ENCODE measurements around the gene ULBP3. TPM values are rescaled to one million over a fixed set of nuclear protein-coding genes. Genes with fewer than 3 reads are reported as not detected.

The ULBP3 gene
- total RNA-seq, 1 experiment from 2014 or later, result 18.4 TPM

DNA sequence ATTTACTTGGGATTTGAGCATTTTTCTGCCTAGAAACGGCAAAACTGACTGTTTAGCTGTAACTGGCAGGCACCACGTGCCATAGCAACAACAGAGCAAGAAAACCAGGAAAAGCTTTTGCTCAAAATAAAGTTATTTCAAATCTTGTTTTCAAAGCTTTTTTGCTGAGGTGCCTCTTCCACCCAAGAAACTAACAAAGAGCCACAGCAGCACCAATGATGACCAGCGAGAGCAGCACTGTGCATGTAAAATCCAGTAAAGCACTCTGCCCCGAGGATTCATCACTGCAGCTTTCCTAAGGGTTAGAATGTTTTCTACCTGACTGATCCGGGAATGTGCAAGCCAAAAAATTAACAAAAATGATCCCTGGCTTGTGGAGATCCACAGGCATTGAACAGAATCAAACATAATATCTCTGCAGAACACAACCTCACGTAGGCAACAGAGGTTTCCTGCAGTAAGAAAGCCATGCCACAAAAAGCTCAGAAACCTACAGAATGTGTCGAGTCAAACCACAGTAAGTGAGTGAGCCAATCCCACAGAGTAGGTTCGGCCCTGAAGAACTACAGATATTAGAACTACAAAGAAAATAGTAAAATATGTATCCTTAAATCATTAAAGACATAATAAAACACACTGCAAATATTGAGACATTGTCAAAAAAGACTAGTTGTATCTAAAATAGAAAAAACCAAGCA is 7.4 kb upstream of the ULBP3 start:
- Histone ChIP-seq H3K4me3 (replicated peaks in 1 of 2; ENCODE audit: low read depth in 1 of 2, low read length in 2 of 2) (no peak overlapping the region), H3K27ac (ENCODE audit: low read depth, low read length) (no peak overlapping the region), H3K4me1 (ENCODE audit: control insufficient read depth in 1 of 2, insufficient read depth in 2 of 2, low read length in 2 of 2) (peaks cover 15 to 40% of the 10 kb centered on the region in 2 experiments), H3K79me2 (ENCODE audit: insufficient read depth, low read length) (no peaks in the 10 kb centered on the region), H3K4me2 (ENCODE audit: low read length) (peak overlapping the region; percentile 50), H3K9ac (ENCODE audit: low read length) (0 out of 2 replicates have a peak overlapping the region, but pooled peaks have one; percentile 12), H3K27me3 (ENCODE audit: insufficient read depth, low read length) (no peaks in the 10 kb centered on the region), H2AFZ (ENCODE audit: low read depth, low read length, poor library complexity, severe bottlenecking) (peak overlapping the region; percentile 84), H3K9me3 (ENCODE audit: control insufficient read depth in 1 of 2, insufficient read depth in 1 of 2, low read depth in 1 of 2, low read length in 2 of 2) (no peaks in the 10 kb centered on the region), H3K36me3 (ENCODE audit: control insufficient read depth in 1 of 2, insufficient read depth in 2 of 2, low read length in 2 of 2) (no peaks in the 10 kb centered on the region), H3K9me2 (ENCODE audit: insufficient read depth) (no peaks in the 10 kb centered on the region), H4K20me1 (ENCODE audit: insufficient read depth) (no peaks in the 10 kb centered on the region)
- no TSS peak for BruUV-seq (replicated peaks)
- no peak for TF ChIP-seq ZNF274 (IDR thresholded peaks at IDR 0.05; ENCODE audit: low read depth, low read length)
- TF ChIP-seq, protein P1, sequence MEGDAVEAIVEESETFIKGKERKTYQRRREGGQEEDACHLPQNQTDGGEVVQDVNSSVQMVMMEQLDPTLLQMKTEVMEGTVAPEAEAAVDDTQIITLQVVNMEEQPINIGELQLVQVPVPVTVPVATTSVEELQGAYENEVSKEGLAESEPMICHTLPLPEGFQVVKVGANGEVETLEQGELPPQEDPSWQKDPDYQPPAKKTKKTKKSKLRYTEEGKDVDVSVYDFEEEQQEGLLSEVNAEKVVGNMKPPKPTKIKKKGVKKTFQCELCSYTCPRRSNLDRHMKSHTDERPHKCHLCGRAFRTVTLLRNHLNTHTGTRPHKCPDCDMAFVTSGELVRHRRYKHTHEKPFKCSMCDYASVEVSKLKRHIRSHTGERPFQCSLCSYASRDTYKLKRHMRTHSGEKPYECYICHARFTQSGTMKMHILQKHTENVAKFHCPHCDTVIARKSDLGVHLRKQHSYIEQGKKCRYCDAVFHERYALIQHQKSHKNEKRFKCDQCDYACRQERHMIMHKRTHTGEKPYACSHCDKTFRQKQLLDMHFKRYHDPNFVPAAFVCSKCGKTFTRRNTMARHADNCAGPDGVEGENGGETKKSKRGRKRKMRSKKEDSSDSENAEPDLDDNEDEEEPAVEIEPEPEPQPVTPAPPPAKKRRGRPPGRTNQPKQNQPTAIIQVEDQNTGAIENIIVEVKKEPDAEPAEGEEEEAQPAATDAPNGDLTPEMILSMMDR (IDR thresholded peaks at IDR 0.05 in 2 of 3, conservative IDR thresholded peaks at IDR 0.05 in 1 of 3; ENCODE audit: borderline replicate concordance in 1 of 3, insufficient read depth in 1 of 3, low read depth in 2 of 3, low read length in 2 of 3), result peak in 2 of 3 experiments; percentile 22 to 41; a peak in 3 of 6 replicates
- no peak for TF ChIP-seq EZH2phosphoT487 (IDR thresholded peaks at IDR 0.05; ENCODE audit: borderline replicate concordance)
- TF ChIP-seq CEBPB (IDR thresholded peaks at IDR 0.05; ENCODE audit: low read depth), result no peak
- no peak for TF ChIP-seq JUND (IDR thresholded peaks at IDR 0.05)
- ChIA-PET RAD21 (ENCODE audit: low non-redundant PET in 1 of 2, low total read pairs in 2 of 2, uncharacterized antibody in 2 of 2, unreplicated experiment in 2 of 2) (interaction anchor here in 1 of 2 experiments (0.5 kb wide), 1 partner anchor 580 kb away, joined by 3 read pairs; no protein-coding TSS in a partner anchor), CTCF (interaction anchor here (0.7 to 1.6 kb wide), 5 partner anchors 260 to 739 kb away, joined by 3 to 6 read pairs (median 4); no protein-coding TSS in a partner anchor), POLR2A (no interaction called here)
- no peak for DNase-seq (ENCODE audit: low read depth, low spot score)
- ATAC-seq, result peak; percentile 41
- intact Hi-C loops (cut with micrococcal nuclease), result no loop called here

DNA sequence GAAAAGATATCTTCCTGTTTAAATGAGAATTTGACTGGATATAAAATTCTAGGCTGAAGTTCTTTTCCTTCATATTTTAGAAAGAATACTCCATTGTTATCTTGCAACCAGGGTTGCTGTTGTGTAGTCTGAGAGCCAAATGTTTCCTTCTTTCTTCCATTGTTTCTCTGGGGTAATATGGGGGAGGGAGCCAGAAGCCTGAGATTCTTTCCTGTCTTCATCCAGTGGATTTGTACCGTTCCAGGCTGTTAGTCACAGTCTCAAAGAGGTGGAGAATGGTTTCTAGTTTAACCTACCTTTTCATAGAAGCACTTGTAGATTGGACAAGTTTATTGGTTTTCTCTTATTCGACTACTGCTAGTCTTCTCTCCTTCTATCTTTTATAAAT is 6.1 kb upstream of the ULBP3 start:
- H3K4me2 ChIP-seq (ENCODE audit: low read length), result no peak overlapping the region
- RAD21 ChIA-PET (ENCODE audit: low non-redundant PET in 1 of 2, low total read pairs in 2 of 2, uncharacterized antibody in 2 of 2, unreplicated experiment in 2 of 2), result no interaction called here
- H3K9me2 ChIP-seq (ENCODE audit: insufficient read depth), result no peaks in the 10 kb centered on the region
- CTCF ChIA-PET, result interaction anchor here (1.6 kb wide), 1 partner anchor 261 kb away, joined by 3 read pairs; no protein-coding TSS in a partner anchor
- H3K27ac ChIP-seq (ENCODE audit: low read depth, low read length), result no peak overlapping the region
- no peaks in the 10 kb centered on the region for H3K36me3 ChIP-seq (ENCODE audit: control insufficient read depth in 1 of 2, insufficient read depth in 2 of 2, low read length in 2 of 2)
- H3K79me2 ChIP-seq (ENCODE audit: insufficient read depth, low read length), result no peaks in the 10 kb centered on the region
- H2AFZ ChIP-seq (ENCODE audit: low read depth, low read length, poor library complexity, severe bottlenecking), result peak overlapping the region; percentile 84
- ATAC-seq (no peak), DNase-seq (ENCODE audit: low read depth, low spot score) (no peak)
- peaks cover 20 to 52% of the 10 kb centered on the region in 2 experiments for H3K4me1 ChIP-seq (ENCODE audit: control insufficient read depth in 1 of 2, insufficient read depth in 2 of 2, low read length in 2 of 2)
- BruUV-seq (replicated peaks), result no TSS peak
- no peak overlapping the region for H3K4me3 ChIP-seq (replicated peaks in 1 of 2; ENCODE audit: low read depth in 1 of 2, low read length in 2 of 2)
- intact Hi-C loops (cut with micrococcal nuclease), result no loop called here
- H3K9ac ChIP-seq (ENCODE audit: low read length), result no peak overlapping the region
- TF ChIP-seq CBX3 (IDR thresholded peaks at IDR 0.05; ENCODE audit: low read depth) (no peak), CEBPB (IDR thresholded peaks at IDR 0.05; ENCODE audit: low read depth) (no peak), RAD21 (IDR thresholded peaks at IDR 0.05; ENCODE audit: low read depth) (no peak), SRF (IDR thresholded peaks at IDR 0.05; ENCODE audit: low read depth) (no peak), FOSL1 (IDR thresholded peaks at IDR 0.05; ENCODE audit: low read depth) (no peak), JUND (IDR thresholded peaks at IDR 0.05) (no peak), TCF7L2 (IDR thresholded peaks at IDR 0.05; ENCODE audit: borderline replicate concordance, extremely low read depth, insufficient read depth, insufficient read length) (no peak), POLR2AphosphoS5 (IDR thresholded peaks at IDR 0.05; ENCODE audit: low read depth, low read length) (no peak), SP1 (IDR thresholded peaks at IDR 0.05; ENCODE audit: low read depth) (no peak), SIN3A (IDR thresholded peaks at IDR 0.05; ENCODE audit: low read depth) (no peak), POLR2A (IDR thresholded peaks at IDR 0.05; ENCODE audit: borderline replicate concordance, extremely low read depth, insufficient read depth, insufficient read length) (no peak)
- TF ChIP-seq, protein P2, sequence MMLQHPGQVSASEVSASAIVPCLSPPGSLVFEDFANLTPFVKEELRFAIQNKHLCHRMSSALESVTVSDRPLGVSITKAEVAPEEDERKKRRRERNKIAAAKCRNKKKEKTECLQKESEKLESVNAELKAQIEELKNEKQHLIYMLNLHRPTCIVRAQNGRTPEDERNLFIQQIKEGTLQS (IDR thresholded peaks at IDR 0.05), result no peak
- POLR2A ChIA-PET, result no interaction called here
- H3K27me3 ChIP-seq (ENCODE audit: insufficient read depth, low read length), result no peaks in the 10 kb centered on the region
- no peaks in the 10 kb centered on the region for H4K20me1 ChIP-seq (ENCODE audit: insufficient read depth)
- no peaks in the 10 kb centered on the region for H3K9me3 ChIP-seq (ENCODE audit: control insufficient read depth in 1 of 2, insufficient read depth in 1 of 2, low read depth in 1 of 2, low read length in 2 of 2)

All from HCT116 (cell line).